ENCODE data around the gene IRS2. TPM values are rescaled to one million over a fixed set of nuclear protein-coding genes. Genes with fewer than 3 reads are reported as not detected.

Gene IRS2
- 1.1 and 1.2 TPM in 2 replicates for total RNA-seq

GRCh38 chr13:109786457-109787134, at the start of gene IRS2:
Gene IRS2, minus strand, starts transcription at chr13:109786583. Its CDS starts 530 bp downstream, at chr13:109786053.

Measured in aortic smooth muscle cell (primary cell).